Transverse colon (tissue), 3 donors: ENCODE measurements around the gene MYLK.

Source experiments
- CTCF ChIP-seq, 5 experiments: fragments of 200-600 bp in 3 of 5; fragments of 450-650 bp in 2 of 5; sonication (generic) in 3 of 5; IDR thresholded peaks; 1 replicate in 2 of 5; 2 replicates in 3 of 5; pipeline ENCODE4 v1.5.1; 2016 to 2017; ENCODE audit warnings: antibody characterized with exemption in 5 of 5, inconsistent platforms in 3 of 5, mild to moderate bottlenecking in 2 of 5, moderate library complexity in 1 of 5
- EP300 ChIP-seq: sonication (generic); formaldehyde crosslinking; IDR thresholded peaks from one replicate; pipeline ENCODE4 v1.6.1; 2017; ENCODE audit warnings: antibody characterized with exemption, low read depth

- TF ChIP-seq CTCF (IDR thresholded peaks at IDR 0.05) (no peak), EP300 (no peak)
Observed at GRCh38 chr3:123781571-123782275, 102.4 kb downstream of the MYLK start.
